ENCODE measurements around the gene DDX41.

DNA sequence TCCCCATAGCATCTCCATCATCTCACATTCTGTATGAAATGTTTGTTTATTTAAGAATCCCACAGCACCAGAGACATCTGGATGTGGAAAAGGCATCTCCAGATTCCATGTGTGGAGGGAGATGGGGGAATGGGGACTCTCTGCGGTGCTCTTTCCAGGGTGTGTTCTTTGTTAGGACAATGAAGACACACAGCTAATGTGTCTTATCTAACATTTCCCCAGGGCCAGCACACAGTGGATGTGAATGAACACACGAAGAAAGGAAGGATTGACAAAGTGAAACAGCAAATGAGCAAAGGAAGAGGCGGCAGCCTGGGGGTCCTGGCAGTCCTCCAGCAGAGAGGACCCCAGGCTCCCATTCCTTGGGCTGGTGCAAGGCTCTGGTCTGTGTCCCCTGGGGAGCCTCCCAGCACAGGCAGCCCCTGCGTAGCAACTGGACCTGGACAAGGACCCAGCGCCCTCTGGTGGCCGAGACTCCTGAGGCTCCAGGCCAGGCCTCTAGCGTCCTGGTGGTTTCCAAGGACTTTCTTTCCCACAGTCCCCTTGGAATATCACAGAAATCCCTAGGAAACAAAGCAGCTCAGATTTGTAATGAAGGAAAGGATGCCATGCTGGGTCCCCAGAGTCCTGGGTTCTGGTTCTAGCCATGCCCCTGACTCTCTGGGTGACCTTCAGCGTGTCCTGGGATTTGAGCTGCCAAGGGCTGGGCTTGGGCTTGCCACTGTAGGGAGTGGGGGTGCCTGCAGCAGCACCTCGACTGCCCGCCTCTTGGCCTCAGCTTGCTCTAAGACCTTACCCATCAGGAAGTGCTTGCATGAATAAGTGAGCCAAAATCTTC lies 15.9 kb downstream of the DDX41 start:
- peak; percentile 98 for TF ChIP-seq CTCF (conservative IDR thresholded peaks at IDR 0.05; ENCODE audit: low read length)
- no peak for TF ChIP-seq EZH2phosphoT487 (IDR thresholded peaks at IDR 0.05; ENCODE audit: borderline replicate concordance, low read depth, low read length)
